Cardiac muscle cell (in vitro differentiated cells and primary cell): Measurements from ENCODE around the gene L2HGDH. TPM values are rescaled to one million over a fixed set of nuclear protein-coding genes. Genes with fewer than 3 reads are reported as not detected.

ENCODE experiments used
- DNase-seq, 2 donors: peaks; one replicate each; pipeline versions ENCODE4 v3.0.0 to v3.0.0-alpha.2; 2010 to 2017; ENCODE audit warnings: low read depth in 1 of 2, low spot score in 1 of 2
- H3K27ac ChIP-seq: fragments of 200-600 bp; sonication (generic); 2 replicates; pipeline ENCODE4 v1.5.1; 2016
- H3K27me3 ChIP-seq: fragments of 200-600 bp; sonication (generic); 2 replicates; pipeline ENCODE4 v1.6.0; 2016; ENCODE audit warnings: control low read depth
- H3K36me3 ChIP-seq: fragments of 200-600 bp; sonication (generic); 2 replicates; pipeline ENCODE4 v1.5.1; 2016; ENCODE audit warnings: control low read depth
- H3K4me1 ChIP-seq: fragments of 200-600 bp; sonication (generic); 2 replicates; pipeline ENCODE4 v1.8.1; 2017; ENCODE audit warnings: low read depth, mild to moderate bottlenecking, mixed run types
- H3K4me3 ChIP-seq: fragments of 200-600 bp; sonication (generic); 2 replicates; pipeline ENCODE4 v1.5.1; 2016; ENCODE audit warnings: mild to moderate bottlenecking
- H3K9me3 ChIP-seq: fragments of 200-600 bp; sonication (generic); 2 replicates; pipeline ENCODE4 v1.5.1; 2017; ENCODE audit warnings: low read depth, mild to moderate bottlenecking, control low read depth
- polyA plus RNA-seq: library from polyadenylated mRNA; unstranded; fragments of >200 nt; fragmentation: Nextera tagmentation; extraction: Ambion mirVana; gene quantifications from 2 replicates; pipeline ENCODE4 v1.2.1, GENCODE V29; 2016
- total RNA-seq: library from RNA; depleted of rRNA; stranded (reverse); fragments of >200 nt; gene quantifications from 2 replicates; pipeline ENCODE4 v1.2.3, GENCODE V29; 2016
- TF ChIP-seq, protein P1 (sequence below): IDR thresholded peaks from 2 replicates; pipeline ENCODE4 v1.5.1; 2012; ENCODE audit warnings: low read depth, mild to moderate bottlenecking, low read length

L2HGDH gene
- total and polyA plus RNA-seq, 2 experiments from 2014 or later = 9.4 to 13.8 TPM

DNA sequence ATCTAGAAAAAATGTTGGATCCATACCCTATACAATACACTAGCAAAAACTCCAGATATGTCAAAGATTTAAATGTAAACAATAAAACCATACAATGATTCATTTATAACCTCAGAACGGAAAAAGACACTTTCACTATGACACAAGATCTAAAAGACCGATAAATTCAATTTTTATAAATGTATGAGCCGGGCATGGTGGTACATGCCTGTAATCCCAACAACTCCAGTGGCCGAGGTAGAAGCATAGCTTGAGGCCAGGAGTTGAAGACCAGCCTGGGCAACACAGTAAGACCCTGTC lies 78.1 kb downstream of the L2HGDH start:
- peaks cover 15% of the 10 kb centered on the region for H3K4me1 ChIP-seq
- no peaks in the 10 kb centered on the region for H3K36me3 ChIP-seq
- H3K27ac ChIP-seq = no peak overlapping the region
- H3K4me3 ChIP-seq = no peak overlapping the region
- TF ChIP-seq, protein P1, sequence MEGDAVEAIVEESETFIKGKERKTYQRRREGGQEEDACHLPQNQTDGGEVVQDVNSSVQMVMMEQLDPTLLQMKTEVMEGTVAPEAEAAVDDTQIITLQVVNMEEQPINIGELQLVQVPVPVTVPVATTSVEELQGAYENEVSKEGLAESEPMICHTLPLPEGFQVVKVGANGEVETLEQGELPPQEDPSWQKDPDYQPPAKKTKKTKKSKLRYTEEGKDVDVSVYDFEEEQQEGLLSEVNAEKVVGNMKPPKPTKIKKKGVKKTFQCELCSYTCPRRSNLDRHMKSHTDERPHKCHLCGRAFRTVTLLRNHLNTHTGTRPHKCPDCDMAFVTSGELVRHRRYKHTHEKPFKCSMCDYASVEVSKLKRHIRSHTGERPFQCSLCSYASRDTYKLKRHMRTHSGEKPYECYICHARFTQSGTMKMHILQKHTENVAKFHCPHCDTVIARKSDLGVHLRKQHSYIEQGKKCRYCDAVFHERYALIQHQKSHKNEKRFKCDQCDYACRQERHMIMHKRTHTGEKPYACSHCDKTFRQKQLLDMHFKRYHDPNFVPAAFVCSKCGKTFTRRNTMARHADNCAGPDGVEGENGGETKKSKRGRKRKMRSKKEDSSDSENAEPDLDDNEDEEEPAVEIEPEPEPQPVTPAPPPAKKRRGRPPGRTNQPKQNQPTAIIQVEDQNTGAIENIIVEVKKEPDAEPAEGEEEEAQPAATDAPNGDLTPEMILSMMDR = no peak
- H3K27me3 ChIP-seq = no peaks in the 10 kb centered on the region
- no peak for DNase-seq
- H3K9me3 ChIP-seq = no peaks in the 10 kb centered on the region

DNA sequence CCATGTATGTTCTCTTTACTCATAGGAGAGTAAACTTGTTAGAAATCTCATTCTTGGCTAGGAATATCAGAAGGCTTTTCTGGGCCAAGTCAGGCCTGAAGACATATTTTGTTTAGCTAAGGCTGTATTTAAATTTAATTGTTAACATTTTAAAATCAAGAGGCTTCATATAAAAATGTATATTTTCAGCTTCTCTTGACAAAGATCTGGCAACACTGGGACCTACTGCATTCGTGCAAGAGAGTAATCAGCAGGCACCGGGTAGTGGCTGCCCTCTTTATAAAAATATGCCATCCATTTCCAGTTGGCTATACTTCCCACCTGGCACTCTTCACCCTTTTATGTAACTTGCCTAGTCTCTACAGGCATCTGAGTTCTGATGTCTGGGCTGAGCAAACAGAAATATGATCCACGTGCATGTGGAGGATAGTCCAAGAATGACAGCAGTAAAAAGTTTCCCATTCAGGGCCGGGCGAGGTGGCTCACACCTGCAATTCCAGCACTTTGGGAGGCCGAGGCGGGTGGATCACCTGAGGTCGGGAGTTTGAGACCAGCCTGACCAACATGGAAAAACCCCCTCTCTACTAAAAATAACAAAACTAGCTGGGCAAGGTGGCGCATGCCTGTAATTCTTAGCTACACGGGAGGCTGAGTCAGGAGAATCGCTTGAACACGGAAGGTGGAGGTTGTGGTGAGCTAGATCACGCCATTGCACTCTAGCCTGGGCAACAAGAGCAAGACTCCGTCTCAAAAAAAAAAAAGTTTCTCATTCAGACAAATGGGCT lies 78.7 kb downstream of the L2HGDH start:
- peaks cover 15% of the 10 kb centered on the region for H3K4me1 ChIP-seq
- H3K27ac ChIP-seq = no peak overlapping the region
- no peak for DNase-seq

DNA sequence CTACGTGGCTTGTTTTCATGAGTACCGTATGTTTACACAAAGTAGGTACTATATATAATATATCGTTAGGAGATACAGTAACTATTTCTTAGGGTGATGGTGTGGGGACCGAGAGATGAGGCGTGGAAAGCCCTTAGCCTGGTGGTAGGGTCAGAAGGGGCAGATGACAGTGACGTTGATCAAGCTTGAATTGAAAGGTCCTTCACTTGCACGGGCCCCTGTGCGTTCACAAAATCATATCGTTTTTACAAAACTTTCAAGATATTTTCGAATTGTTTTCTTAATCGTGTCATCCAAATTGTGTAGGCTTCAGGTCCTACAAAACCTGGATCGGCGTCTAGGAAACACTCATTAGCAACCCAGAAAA lies 79.8 kb downstream of the L2HGDH start:
- Histone ChIP-seq H3K4me3 (peak overlapping the region; percentile 57), H3K27me3 (no peaks in the 10 kb centered on the region), H3K4me1 (peaks cover 15% of the 10 kb centered on the region), H3K9me3 (no peaks in the 10 kb centered on the region), H3K36me3 (no peaks in the 10 kb centered on the region), H3K27ac (peak overlapping the region; percentile 93)
- no peak for DNase-seq
- TF ChIP-seq, protein P1 = no peak

More for the DNA sequence above, 78.7 kb downstream of the L2HGDH start:
- Histone ChIP-seq H3K36me3 (no peaks in the 10 kb centered on the region), H3K9me3 (no peaks in the 10 kb centered on the region), H3K4me3 (no peak overlapping the region), H3K27me3 (no peaks in the 10 kb centered on the region)
- TF ChIP-seq, protein P1 = no peak

DNA sequence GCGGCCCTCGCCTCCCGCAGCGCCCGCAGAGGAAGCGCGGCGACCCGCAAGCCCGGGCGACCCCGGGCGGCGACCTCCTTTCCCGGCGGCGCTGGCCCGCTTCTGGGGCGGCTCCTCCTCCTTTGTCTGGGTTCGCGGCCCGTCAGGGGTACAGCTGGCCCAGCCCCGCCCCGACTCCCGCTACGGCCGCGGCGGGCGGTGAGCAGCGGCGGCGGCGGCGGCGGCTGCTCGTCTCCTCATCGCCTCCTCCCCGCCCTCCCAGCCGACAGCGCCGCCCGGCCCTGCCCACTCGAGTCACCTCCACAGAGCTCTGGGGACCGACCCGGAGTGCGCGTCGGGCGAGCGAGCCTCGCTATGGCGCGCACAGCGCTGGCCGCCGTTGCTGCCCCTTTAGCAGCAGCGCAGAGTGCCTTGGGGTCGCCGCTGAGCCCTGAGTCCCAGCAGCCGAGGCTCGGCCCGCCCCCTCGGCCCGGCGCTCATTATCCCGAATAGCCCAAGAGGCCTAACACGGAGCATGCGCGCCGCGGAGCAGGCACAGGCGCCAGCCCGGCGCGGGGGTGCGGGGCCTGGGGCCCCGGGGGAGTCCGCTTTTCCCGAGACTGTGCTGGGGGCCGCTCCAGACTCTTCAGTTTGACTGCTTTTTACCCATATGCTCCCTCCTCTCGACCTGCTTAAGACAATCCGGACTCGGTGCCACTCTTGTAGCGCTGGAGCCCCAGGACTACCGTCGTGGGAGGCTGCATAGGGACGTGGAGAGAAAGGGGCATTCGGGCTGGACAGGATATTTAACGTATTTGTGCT lies 80.4 kb downstream of the L2HGDH start, which contains the start of gene SOS2:
Gene SOS2, minus strand, starts transcription at position 104 of the 801 bp plus-strand sequence. CDS start 295 bp downstream, outside the sequence.
- H3K9me3 ChIP-seq = no peaks in the 10 kb centered on the region
- TF ChIP-seq, protein P1 = peak; percentile 2
- peak within 1 kb of the TSS; percentile 57 for H3K4me3 ChIP-seq
- DNase-seq = peak; percentile 90 to 94
- H3K27ac ChIP-seq = peak within 1 kb of the TSS; percentile 93
- H3K36me3 ChIP-seq = no peaks in the 10 kb centered on the region
- H3K27me3 ChIP-seq = no peaks in the 10 kb centered on the region
- H3K4me1 ChIP-seq = peaks cover 15% of the 10 kb centered on the region

DNA sequence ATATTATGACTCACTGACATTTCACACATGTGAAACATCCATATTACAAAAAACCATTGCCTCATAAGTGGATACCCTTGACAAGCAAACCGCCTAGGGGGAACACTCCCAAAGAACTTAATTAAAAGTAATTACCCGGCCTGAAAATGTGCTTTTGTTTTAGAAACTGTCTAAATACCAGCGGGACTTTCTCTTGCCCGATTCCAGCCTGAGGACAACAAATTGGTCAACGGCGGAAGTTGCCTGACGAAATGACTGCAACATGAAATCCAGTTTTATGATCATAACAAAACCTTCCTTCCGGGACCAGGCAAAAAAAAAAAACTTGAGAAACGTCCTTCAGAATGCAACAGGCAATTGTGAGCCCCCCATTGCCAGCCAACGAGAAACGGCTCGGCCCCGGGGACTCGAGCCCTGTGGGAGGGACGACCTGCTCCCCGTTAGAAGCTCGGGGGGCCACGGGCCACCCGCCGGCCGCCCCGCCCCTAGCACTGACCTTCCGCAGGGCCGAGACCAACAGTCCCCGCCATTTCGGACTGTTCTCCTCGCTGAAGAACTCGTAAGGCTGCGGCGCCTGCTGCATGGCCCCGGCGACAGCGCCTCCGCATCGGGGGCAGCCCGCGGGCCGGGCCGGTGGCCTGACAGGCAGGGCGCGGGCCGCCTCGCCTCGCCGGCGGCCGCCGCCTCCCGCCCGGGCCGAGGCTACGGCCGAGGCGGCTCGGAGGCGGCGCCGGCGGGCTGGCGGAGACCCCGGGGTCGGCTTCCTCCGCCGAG lies 81.1 kb downstream of the L2HGDH start:
- peak overlapping the region; percentile 93 for H3K27ac ChIP-seq
- H3K4me3 ChIP-seq = peak overlapping the region; percentile 57
- H3K4me1 ChIP-seq = peaks cover 18% of the 10 kb centered on the region
- TF ChIP-seq, protein P1 = no peak
- DNase-seq = peak; percentile 73
- no peaks in the 10 kb centered on the region for H3K36me3 ChIP-seq
- no peaks in the 10 kb centered on the region for H3K27me3 ChIP-seq
- H3K9me3 ChIP-seq = no peaks in the 10 kb centered on the region
